Hematopoietic multipotent progenitor cell (in vitro differentiated cells): ENCODE measurements around the gene DEDD. TPM values are rescaled to one million over a fixed set of nuclear protein-coding genes. Genes with fewer than 3 reads are reported as not detected.
"Not testable (repeated sequence)": the region's sequence is repeated elsewhere in the genome, so short reads cannot be mapped to it uniquely, and the experiment has no call there.

Experiments
- DNase-seq, 3 donors: peaks; one replicate each; pipeline ENCODE4 v3.0.0-alpha.2; 2011 to 2015; ENCODE audit warnings: low read depth in 2 of 3, low spot score in 2 of 3
- total RNA-seq: library from RNA; depleted of rRNA; stranded (reverse); fragments of >200 nt; gene quantifications from one replicate; pipeline ENCODE4 v1.2.3, GENCODE V29; 2012

The DEDD gene
- total RNA-seq, 1 donor = 59.2 TPM

DNA sequence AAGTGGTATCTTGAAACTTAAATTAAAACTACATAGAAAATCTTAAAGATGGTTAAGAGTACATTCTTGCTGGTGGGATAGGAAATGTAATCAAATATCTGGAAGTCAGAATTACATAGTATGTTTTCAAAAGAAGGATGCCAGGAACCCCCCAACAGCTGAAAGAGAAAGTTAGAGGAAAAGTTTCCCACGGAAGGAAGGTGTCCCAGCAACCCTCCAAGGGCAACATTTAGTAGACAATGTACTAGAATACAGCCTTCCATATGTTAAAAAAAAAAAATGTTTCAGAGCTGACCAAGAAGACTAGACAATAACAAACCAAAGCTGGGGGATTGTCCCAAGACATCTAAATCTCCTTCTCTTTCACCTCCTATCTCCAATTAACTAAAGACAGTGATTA, 2.2 kb downstream of the DEDD start:
- DNase-seq = no peak

DNA sequence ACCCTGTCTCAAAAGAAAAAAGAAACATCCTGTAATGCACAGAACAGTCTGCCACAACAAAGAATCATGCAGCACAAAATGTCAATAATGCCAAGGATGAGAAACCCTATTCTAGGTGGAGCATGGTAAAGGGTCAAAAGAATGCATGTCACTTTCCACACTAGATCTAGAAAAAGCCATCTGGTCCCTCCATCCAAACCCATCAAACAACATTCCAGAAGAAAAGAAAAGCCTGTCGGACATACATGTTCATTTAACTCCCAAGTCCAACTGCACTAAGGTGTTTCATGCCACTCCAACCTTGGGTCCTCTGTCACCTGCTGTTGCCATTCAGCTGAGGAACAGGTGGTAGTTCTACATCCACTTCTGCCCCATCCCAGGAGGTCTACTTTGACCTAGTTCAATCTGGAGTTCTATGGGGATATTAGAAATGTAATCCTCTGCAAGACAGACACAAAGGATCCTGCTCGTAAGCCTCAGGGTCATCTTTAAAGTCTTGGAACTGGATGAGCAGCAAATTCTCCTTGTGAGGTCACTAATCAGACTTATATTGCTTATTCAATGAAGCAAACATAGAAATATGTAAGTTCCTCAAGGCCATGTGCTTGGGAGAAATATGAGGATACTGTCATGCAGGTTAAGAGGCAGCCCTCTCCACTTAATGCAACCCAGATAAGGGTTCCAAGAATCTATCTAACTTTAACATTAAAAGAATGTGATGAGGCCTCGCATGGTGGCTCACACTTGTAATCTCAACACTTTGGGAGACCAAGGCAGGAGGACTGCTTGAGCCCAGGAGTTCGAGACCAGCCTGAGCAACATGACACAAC, 3.7 kb downstream of the DEDD start:
- no peak for DNase-seq

DNA sequence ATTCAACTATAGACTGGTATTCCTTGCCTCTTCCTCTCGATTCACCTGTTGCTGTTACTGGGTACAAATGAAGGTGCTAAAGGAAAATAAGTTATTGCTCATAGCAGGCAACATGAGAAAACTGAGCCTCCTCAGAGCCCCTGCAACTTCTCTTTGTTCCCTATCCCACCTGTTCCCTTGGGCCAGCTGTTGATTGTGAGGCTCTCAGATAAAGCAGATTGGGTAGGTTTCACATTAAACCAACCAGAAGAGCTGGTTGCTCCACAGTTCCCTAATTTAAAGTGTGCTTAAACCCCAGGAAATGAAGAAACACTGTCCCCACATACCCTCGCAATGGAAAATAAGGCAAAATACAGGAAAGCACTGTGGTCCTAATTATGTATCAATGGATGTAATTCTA, 4.8 kb downstream of the DEDD start:
- no peak for DNase-seq

GRCh38 chr1:161122967-161123366, 9.5 kb downstream of the DEDD start:
- no peak for DNase-seq

GRCh38 chr1:161121834-161122233, 10.6 kb downstream of the DEDD start:
- DNase-seq = peak in 2 of 3 donors; percentile 31 to 52

GRCh38 chr1:161121042-161121650, 11.3 kb downstream of the DEDD start:
- DNase-seq = no peak

GRCh38 chr1:161119092-161119903, 13.2 kb downstream of the DEDD start:
- DNase-seq = peak; percentile 35 to 63 (median 61)

- DNase-seq = peak; percentile 70 to 88 (median 84)
Observed at GRCh38 chr1:161117759-161118581, 14.5 kb downstream of the DEDD start, which contains the start of the genes NIT1 and PFDN2. TSS of gene NIT1 (plus strand) at chr1:161118105. CDS start at chr1:161118177, 72 bp downstream. TSS of gene PFDN2 (minus strand) at chr1:161118037. CDS start at chr1:161118026, 11 bp downstream.

- DNase-seq = not testable (repeated sequence)
Observed at GRCh38 chr1:161115961-161116360, 16.5 kb downstream of the DEDD start.

- no peak for DNase-seq
Observed at GRCh38 chr1:161115132-161115711, 17.2 kb downstream of the DEDD start.

DNA sequence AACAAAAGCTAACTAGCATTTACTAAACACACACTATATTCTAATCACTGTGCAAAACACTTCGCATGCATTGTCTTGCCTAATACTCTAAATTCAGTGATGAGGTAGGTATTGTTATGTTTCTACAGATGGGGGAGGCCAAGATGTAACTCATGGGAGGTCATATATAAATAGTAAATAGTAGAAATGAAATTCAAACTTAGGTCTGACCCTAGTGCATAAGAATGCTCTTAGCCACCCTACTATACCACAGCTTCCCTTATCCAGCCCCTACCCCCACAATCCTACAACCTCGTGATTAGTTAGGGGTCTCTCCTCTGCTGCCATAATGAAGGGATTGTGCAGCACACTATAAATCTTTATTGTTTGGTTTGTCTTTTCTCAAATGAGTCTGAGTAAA, 17.9 kb downstream of the DEDD start:
- no peak for DNase-seq

DNA sequence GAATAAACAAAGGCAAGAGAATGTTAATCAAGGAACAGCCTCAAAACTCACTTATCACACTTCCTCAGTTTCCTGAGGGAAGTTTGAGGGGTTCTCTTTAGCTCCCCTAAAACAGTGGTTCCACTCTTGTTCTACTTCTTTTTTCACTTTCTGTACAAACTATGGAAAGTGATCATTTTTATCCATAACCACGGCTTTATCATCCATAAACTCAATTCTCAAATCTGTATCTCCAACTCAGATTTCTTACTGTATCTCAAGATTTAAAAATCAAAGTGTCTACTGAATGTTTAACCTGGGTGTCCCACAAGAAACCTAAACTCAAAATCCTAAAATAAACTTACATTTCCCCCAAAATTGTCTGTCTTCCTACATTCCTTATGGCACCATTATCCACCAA, 18.6 kb downstream of the DEDD start:
- DNase-seq = no peak

DNA sequence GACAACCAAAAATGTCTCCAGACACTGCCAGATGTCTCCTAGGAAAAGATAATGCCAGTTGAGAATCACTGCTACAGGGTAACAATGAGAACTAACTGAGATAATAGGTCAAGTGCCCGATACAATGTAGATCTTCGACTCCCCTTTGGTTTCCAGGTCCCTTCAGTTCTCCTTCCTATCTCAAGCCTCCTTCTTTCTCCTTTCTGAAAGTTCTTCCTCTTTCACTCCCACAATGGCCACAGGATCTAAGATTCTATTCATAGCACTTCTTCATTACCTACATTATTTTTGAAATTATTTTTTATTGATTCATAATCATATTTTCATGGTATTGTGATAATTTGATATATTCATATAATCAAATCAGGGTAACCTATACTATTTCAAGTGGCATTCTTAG, 20.9 kb downstream of the DEDD start:
- no peak for DNase-seq

DNA sequence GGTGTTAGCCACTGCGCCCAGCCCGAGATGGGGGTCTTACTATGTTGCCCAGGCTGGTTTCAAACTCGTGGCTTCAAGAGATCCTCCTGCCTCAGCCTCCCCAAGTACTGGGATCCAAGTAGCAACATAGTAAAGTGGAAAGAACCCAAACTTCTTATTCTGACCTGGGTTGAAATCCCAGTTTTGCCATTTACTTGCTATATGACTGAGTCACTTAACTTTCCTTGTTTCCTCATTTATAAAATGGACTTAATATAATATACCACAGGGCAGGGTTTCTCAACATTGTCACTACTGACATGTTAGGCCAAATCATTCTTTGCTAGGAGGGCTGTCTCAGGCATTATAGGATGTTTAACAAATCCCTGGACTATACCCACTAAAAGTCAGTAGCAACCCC, 21.4 kb downstream of the DEDD start:
- DNase-seq = no peak

GRCh38 chr1:161106431-161106830, 26.0 kb downstream of the DEDD start:
- DNase-seq = no peak

- no peak for DNase-seq
Observed at GRCh38 chr1:161100556-161100955, 31.9 kb downstream of the DEDD start.

- no peak for DNase-seq
Observed at GRCh38 chr1:161099090-161099802, 33.2 kb downstream of the DEDD start.

- peak; percentile 45 to 84 (median 78) for DNase-seq
Observed at GRCh38 chr1:161098210-161099068, 34.0 kb downstream of the DEDD start, which contains the start of gene KLHDC9. TSS of gene KLHDC9 (plus strand) at chr1:161098361. CDS start at chr1:161098536, 175 bp downstream.
